Small intestine (tissue), 7 donors: Measurements from ENCODE around the gene EEF2KMT. TPM values are rescaled to one million over a fixed set of nuclear protein-coding genes. Genes with fewer than 3 reads are reported as not detected.
"Not testable (repeated sequence)": the region's sequence is repeated elsewhere in the genome, so short reads cannot be mapped to it uniquely, and the experiment has no call there.

Source experiments
- DNase-seq, 2 donors: peaks; one replicate each; pipeline versions ENCODE4 v3.0.0 to v3.0.0-alpha.2; 2013
- FAIRE-seq: peaks from 2 replicates; lab custom pipeline; 2012; peaks lifted over from hg19 to GRCh38; lab: Jason Lieb, UNC
- H3K27ac ChIP-seq, 3 donors: one replicate each; pipeline ENCODE4 v1.5.1; 2013; ENCODE audit warnings: low read length in 2 of 3, mild to moderate bottlenecking in 2 of 3, control low read depth in 1 of 3, inconsistent platforms in 1 of 3, low read depth in 1 of 3, moderate library complexity in 1 of 3
- H3K27me3 ChIP-seq, 3 donors: one replicate each; pipeline ENCODE4 v1.6.1; 2013; ENCODE audit warnings: low read length in 3 of 3, inconsistent platforms in 1 of 3; ENCODE audit not compliant: control insufficient read depth in 3 of 3, insufficient read depth in 3 of 3
- H3K36me3 ChIP-seq, 3 donors: one replicate each; pipeline ENCODE4 v1.6.1; 2013; ENCODE audit warnings: low read length in 3 of 3, inconsistent platforms in 1 of 3, low read depth in 1 of 3, mild to moderate bottlenecking in 1 of 3, moderate library complexity in 1 of 3; ENCODE audit not compliant: control insufficient read depth in 3 of 3, insufficient read depth in 2 of 3
- H3K4me1 ChIP-seq, 3 donors: one replicate each; pipeline ENCODE4 v1.6.1; 2013; ENCODE audit warnings: low read length in 2 of 3, inconsistent platforms in 1 of 3, low read depth in 1 of 3, mild to moderate bottlenecking in 1 of 3, moderate library complexity in 1 of 3; ENCODE audit not compliant: control insufficient read depth in 3 of 3, insufficient read depth in 2 of 3
- H3K4me3 ChIP-seq, 3 donors: one replicate each; pipeline ENCODE4 v1.5.1; 2013; ENCODE audit warnings: low read length in 3 of 3, control low read depth in 1 of 3, inconsistent platforms in 1 of 3, low read depth in 1 of 3, mild to moderate bottlenecking in 1 of 3, moderate library complexity in 1 of 3
- H3K9me3 ChIP-seq, 2 donors: one replicate each; pipeline ENCODE4 v1.6.1; 2013; ENCODE audit warnings: low read depth in 1 of 2, low read length in 1 of 2; ENCODE audit not compliant: control insufficient read depth in 2 of 2, insufficient read depth in 1 of 2
- WGBS, 3 donors: extraction: QIAGEN DNeasy Blood & Tissue Kit; methylation state at CpG; one replicate each; pipeline ENCODE4 v1.1.7; 2013; 5-methylcytosine and 5-hydroxymethylcytosine counted together
- polyA plus RNA-seq, 4 donors: library from polyadenylated mRNA; stranded (reverse) in 3 of 4; unstranded in 1 of 4; fragments of 200-250 nt in 3 of 4; fragments of 120-200 nt in 1 of 4; gene quantifications; one replicate each; pipeline versions ENCODE4 v1.2.1 to v1.2.3, GENCODE V29; 2013
- donor health status: healthy with polysubstance abuse.
- donor health status: control.
- donor health status: control.
- donor health status: Bipolar disorder and iron deficiency.
- donor health status: healthy.

The EEF2KMT gene
- polyA plus RNA-seq, 4 donors, result 4.5 to 9.7 (median 6.4) TPM

DNA sequence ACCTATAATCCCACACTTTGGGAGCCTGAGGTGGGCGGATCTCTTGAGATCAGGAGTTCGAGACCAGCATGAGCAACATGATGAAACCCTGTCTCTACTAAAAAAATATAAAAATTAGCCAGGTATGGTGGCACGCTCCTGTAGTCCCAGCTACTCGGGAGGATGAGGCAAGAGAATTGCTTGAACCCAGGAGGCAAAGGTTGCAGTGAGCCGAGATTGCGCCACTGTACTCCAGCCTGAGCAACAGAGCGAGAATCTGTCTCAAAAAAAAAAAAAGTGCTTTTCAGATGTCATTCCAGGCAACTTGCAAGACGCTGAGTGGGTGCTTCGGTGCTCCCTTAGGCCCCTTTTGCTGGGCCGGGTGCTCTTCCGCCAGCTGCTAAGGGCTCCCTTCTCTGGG lies 53.0 kb downstream of the EEF2KMT start:
- DNase-seq, result not testable (repeated sequence)
- WGBS, 3 donors, result 92 to 93% (median 93%) methylated on average over 11 of the region's 11 CpGs

DNA sequence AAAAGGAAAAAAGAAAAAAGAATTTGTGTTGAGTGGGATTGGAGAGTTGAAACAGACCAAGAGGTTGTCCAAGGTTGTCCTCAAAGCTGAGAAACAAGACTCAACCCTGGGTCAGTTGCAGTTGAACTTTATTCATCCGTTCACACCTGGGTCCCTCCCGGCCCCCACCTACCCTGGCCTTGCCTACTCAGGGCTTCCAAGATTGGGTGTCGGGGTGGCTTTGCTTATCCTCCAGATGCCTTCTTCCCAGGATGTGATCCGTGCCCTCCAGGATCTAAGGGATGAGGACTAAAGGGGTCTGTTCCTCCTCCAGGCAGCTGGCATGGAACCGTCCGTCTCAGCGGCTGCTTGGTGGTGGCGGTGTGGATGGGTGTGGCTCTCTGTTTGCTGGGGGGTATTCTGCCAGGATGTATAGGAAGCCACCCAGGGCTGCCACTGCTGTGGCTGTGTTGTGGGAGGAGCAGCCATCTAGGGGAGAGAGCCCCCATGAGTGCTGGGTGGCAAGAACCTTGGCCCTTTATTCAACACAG lies 53.5 kb downstream of the EEF2KMT start:
- FAIRE-seq, result no peak
- WGBS, 3 donors, result 90 to 95% (median 93%) methylated on average over 8 of the region's 8 CpGs
- no peaks in the 10 kb centered on the region for H3K36me3 ChIP-seq

More for the DNA sequence above, 53.0 kb downstream of the EEF2KMT start:
- not testable (repeated sequence) for H3K36me3 ChIP-seq, H3K4me1 ChIP-seq, H3K27ac ChIP-seq, H3K4me3 ChIP-seq, H3K9me3 ChIP-seq, H3K27me3 ChIP-seq, FAIRE-seq

GRCh38 chr16:5042574-5043171 lies 54.9 kb downstream of the EEF2KMT start:
- 70 to 77% (median 75%) methylated on average over 14 of the region's 14 CpGs for WGBS, 3 donors
- no peak overlapping the region for H3K4me3 ChIP-seq
- H3K27me3 ChIP-seq, result no peaks in the 10 kb centered on the region
- H3K36me3 ChIP-seq, result no peaks in the 10 kb centered on the region
- H3K27ac ChIP-seq, result no peak overlapping the region
- DNase-seq (no peak), FAIRE-seq (no peak)
- peaks cover 0 to 8% (median 0%) of the 10 kb centered on the region in 3 donors for H3K4me1 ChIP-seq
- no peaks in the 10 kb centered on the region for H3K9me3 ChIP-seq

More for the DNA sequence above, 53.5 kb downstream of the EEF2KMT start:
- Histone ChIP-seq H3K27ac (no peak overlapping the region), H3K9me3 (no peaks in the 10 kb centered on the region), H3K27me3 (no peaks in the 10 kb centered on the region), H3K4me3 (no peak overlapping the region), H3K4me1 (peaks cover 0 to 8% (median 0%) of the 10 kb centered on the region in 3 donors)
- no peak for DNase-seq

- H3K36me3 ChIP-seq, result no peaks in the 10 kb centered on the region
- H3K4me3 ChIP-seq, result no peak overlapping the region
- DNase-seq (no peak), FAIRE-seq (no peak)
- peaks cover 0 to 11% (median 0%) of the 10 kb centered on the region in 3 donors for H3K4me1 ChIP-seq
- 43 to 67% (median 56%) methylated on average over 12 of the region's 12 CpGs for WGBS, 3 donors
- H3K27ac ChIP-seq, result no peak overlapping the region
- no peaks in the 10 kb centered on the region for H3K27me3 ChIP-seq
- no peaks in the 10 kb centered on the region for H3K9me3 ChIP-seq
Observed at GRCh38 chr16:5041600-5042133, 55.9 kb downstream of the EEF2KMT start.

- DNase-seq, result peak in 1 of 2 donors; percentile 57
- WGBS, 3 donors, result 22 to 50% (median 42%) methylated on average over 7 of the region's 7 CpGs
- Histone ChIP-seq H3K9me3 (no peaks in the 10 kb centered on the region), H3K36me3 (no peaks in the 10 kb centered on the region), H3K27ac (peak overlapping the region in 1 of 3 donors; percentile 0), H3K4me1 (peaks cover 0 to 23% (median 0%) of the 10 kb centered on the region in 3 donors), H3K27me3 (no peaks in the 10 kb centered on the region), H3K4me3 (no peak overlapping the region)
- no peak for FAIRE-seq
Observed at GRCh38 chr16:5040451-5040850, 57.1 kb downstream of the EEF2KMT start.

- H3K27me3 ChIP-seq, result no peaks in the 10 kb centered on the region
- peaks cover 0 to 37% (median 5%) of the 10 kb centered on the region in 3 donors for H3K4me1 ChIP-seq
- 54 to 64% (median 60%) methylated on average over 12 of the region's 12 CpGs for WGBS, 3 donors
- H3K9me3 ChIP-seq, result no peaks in the 10 kb centered on the region
- DNase-seq (peak in 1 of 2 donors; percentile 23), FAIRE-seq (no peak)
- H3K4me3 ChIP-seq, result no peak overlapping the region
- H3K27ac ChIP-seq, result peak overlapping the region in 1 of 3 donors; percentile 77
- peaks cover 0 to 5% (median 0%) of the 10 kb centered on the region in 3 donors for H3K36me3 ChIP-seq
Observed at GRCh38 chr16:5036228-5037156, 61.1 kb downstream of the EEF2KMT start.

DNA sequence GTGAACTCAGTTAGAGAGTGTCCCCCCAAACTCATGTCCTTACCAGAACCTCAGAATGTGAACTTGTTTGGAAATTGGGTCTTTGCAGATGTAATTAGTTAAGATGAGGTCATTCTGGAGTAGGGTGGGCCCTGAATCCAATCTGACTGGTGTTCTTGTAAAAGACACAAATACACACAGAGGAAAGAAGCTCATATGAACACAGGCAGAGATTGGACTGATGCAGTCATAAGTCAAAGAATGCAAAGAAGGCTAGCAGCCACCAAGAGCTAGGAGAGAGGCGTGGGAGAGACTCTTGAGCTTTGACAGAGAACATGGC lies 61.7 kb downstream of the EEF2KMT start:
- H3K27me3 ChIP-seq, result no peaks in the 10 kb centered on the region
- no peak overlapping the region for H3K4me3 ChIP-seq
- DNase-seq (no peak), FAIRE-seq (no peak)
- H3K36me3 ChIP-seq, result peaks cover 0 to 9% (median 0%) of the 10 kb centered on the region in 3 donors
- no peaks in the 10 kb centered on the region for H3K9me3 ChIP-seq
- peaks cover 0 to 33% (median 5%) of the 10 kb centered on the region in 3 donors for H3K4me1 ChIP-seq
- peak overlapping the region in 1 of 3 donors; percentile 77 for H3K27ac ChIP-seq
- WGBS, 3 donors, result 76 to 84% (median 77%) methylated on average over 1 of the region's 1 CpG
